Panc1 (cell line): ENCODE data around the gene RNF214. TPM values are rescaled to one million over a fixed set of nuclear protein-coding genes. Genes with fewer than 3 reads are reported as not detected.

Experiments
- ATAC-seq: fragments of 200-7000 bp; cut with Tn5 transposase; 2 replicates; pipeline ENCODE4 v1.9.1; 2020; ENCODE audit warnings: mild to moderate bottlenecking, moderate library complexity
- BruUV-seq: library from RNA; stranded (reverse); fragments of 400-500 nt; replicated peaks from 2 replicates; lab custom pipeline; 2021; lab: Mats Ljungman, UMichigan
- CTCF ChIA-PET: fragments of 300-600 bp; sonication (Branson Sonifier 250); formaldehyde crosslinking; loops from one replicate; lab custom pipeline; 2022; ENCODE audit warnings: antibody characterized with exemption; lab: Charles Lee
- POLR2A ChIA-PET: fragments of 300-600 bp; sonication (Branson Sonifier 250); formaldehyde crosslinking; loops from one replicate; lab custom pipeline; 2022; ENCODE audit warnings: antibody characterized with exemption; lab: Charles Lee
- DNase-seq: peaks from one replicate; pipeline ENCODE4 v3.0.0-alpha.2; 2010; ENCODE audit warnings: low read depth, low spot score
- H3K27ac ChIP-seq: 2 replicates; pipeline ENCODE4 v1.5.1; 2011; ENCODE audit warnings: mild to moderate bottlenecking, low read length, inconsistent platforms
- H3K27me3 ChIP-seq: fragments of 200-500 bp; sonication (Bioruptor generic); 2 replicates; pipeline ENCODE4 v1.6.0; 2014; ENCODE audit warnings: low read length, inconsistent platforms; ENCODE audit not compliant: control insufficient read depth, insufficient read depth
- H3K36me3 ChIP-seq: fragments of 200-500 bp; sonication (Bioruptor generic); 2 replicates; pipeline ENCODE4 v1.5.1; 2014; ENCODE audit warnings: inconsistent platforms, mild to moderate bottlenecking, low read length, moderate library complexity; ENCODE audit not compliant: control insufficient read depth, insufficient read depth
- H3K4me1 ChIP-seq: 2 replicates; pipeline ENCODE4 v1.5.1; 2011; ENCODE audit warnings: inconsistent platforms, mild to moderate bottlenecking, low read length, moderate library complexity; ENCODE audit not compliant: control insufficient read depth, insufficient read depth
- H3K4me3 ChIP-seq, 2 experiments: 2 replicates each; pipeline ENCODE4 v1.5.1; 2011 to 2012; ENCODE audit warnings: low read depth in 2 of 2, low read length in 2 of 2, mild to moderate bottlenecking in 2 of 2, inconsistent platforms in 1 of 2, moderate library complexity in 1 of 2
- H3K9me3 ChIP-seq: fragments of 200-500 bp; sonication (Bioruptor generic); 2 replicates; pipeline ENCODE4 v1.5.1; 2014; ENCODE audit warnings: low read depth, mild to moderate bottlenecking, inconsistent platforms, low read length, moderate library complexity; ENCODE audit not compliant: control insufficient read depth, insufficient read depth
- CTCF ChIP-seq: fragments of 450-650 bp; IDR thresholded peaks from 2 replicates; pipeline ENCODE4 v1.5.1; 2017; ENCODE audit warnings: mild to moderate bottlenecking
- POLR2AphosphoS5 ChIP-seq: IDR thresholded peaks from 2 replicates; pipeline ENCODE4 v1.6.1; 2012; ENCODE audit warnings: mild to moderate bottlenecking, low read depth, low read length, moderate library complexity
- SIN3A ChIP-seq: IDR thresholded peaks from 2 replicates; pipeline ENCODE4 v1.6.1; 2012; ENCODE audit warnings: low read depth, mild to moderate bottlenecking, low read length, moderate library complexity, borderline replicate concordance; ENCODE audit not compliant: insufficient read depth
- TCF7L2 ChIP-seq: IDR thresholded peaks from 2 replicates; pipeline ENCODE4 v1.6.1; 2011; ENCODE audit warnings: mild to moderate bottlenecking, low read depth, low read length, inconsistent platforms
- in situ Hi-C: cut with HindIII; loops from 2 replicates; pipeline ENCODE4 v1.10.0; 2016; ENCODE audit warnings: low sequenced_read_pairs, low pct_unique_long_range_greater_than_20kb
- intact Hi-C: fragments of 100-400 bp; cut with micrococcal nuclease; formaldehyde crosslinking; loops from one replicate; pipeline ENCODE4 v1.10.0; 2022; ENCODE audit not compliant: unreplicated experiment
- total RNA-seq: library from RNA; stranded (reverse); gene quantifications from one replicate; pipeline ENCODE4 v1.2.1, GENCODE V29; 2021; ENCODE audit not compliant: unreplicated experiment
- TF ChIP-seq, protein P1 (sequence below), 2 experiments: IDR thresholded peaks; 2 replicates each; pipeline ENCODE4 v1.6.1; 2011 to 2012; ENCODE audit warnings: low read depth in 2 of 2, control low read depth in 1 of 2, low read length in 1 of 2, mild to moderate bottlenecking in 1 of 2, moderate library complexity in 1 of 2; ENCODE audit not compliant: insufficient read depth in 1 of 2

RNF214 gene
- total RNA-seq, 1 experiment from 2014 or later, result 39.7 TPM

DNA sequence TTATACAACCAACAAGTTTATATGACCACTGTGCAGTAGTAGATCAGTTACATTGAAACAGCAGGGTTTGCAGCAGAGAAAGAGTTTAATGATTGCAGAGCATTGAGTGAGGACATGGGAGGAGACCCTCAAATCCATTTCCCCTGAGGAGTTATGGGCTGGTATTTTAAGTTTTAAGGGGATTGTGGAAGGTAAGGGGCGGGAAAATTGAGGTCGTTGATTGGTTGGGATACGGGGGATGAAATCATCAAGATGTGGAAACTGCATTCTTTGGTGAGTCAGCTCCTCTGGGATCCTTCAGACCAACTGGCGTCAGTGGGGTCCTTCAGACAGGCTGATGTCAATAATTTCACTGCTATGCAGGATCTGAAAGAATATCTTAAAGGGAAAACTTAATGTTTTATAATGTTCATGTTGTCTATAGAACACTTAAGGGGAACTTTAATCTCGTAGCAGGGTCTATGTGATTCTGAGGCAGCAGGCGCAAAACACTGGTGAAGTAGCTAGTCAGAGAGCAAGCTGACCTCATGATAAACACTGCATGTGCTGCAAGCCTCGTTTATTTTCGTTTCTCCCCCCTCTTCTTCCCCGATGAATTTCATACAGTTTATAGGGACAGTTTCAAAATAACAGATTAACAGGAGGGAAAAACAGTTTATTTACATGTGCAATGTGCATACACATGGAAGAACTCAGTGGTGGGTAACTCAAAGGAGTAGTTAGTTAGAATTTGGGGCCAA, 41.2 kb downstream of the RNF214 start:
- no peaks in the 10 kb centered on the region for H3K27me3 ChIP-seq
- no peak overlapping the region for H3K27ac ChIP-seq
- intact Hi-C loops (no loop called here), in situ Hi-C loops (no loop called here)
- no peak for DNase-seq
- BruUV-seq, result no TSS peak
- H3K4me1 ChIP-seq, result no peaks in the 10 kb centered on the region
- 0 out of 2 replicates have a peak, but pooled peaks have one; percentile 27 for ATAC-seq
- ChIA-PET POLR2A (interaction anchor here (0.6 kb wide), 1 partner anchor 101 kb away, joined by 3 read pairs; no protein-coding TSS in a partner anchor), CTCF (no interaction called here)
- H3K4me3 ChIP-seq, result no peak overlapping the region
- no peaks in the 10 kb centered on the region for H3K9me3 ChIP-seq
- no peaks in the 10 kb centered on the region for H3K36me3 ChIP-seq
- TF ChIP-seq TCF7L2 (no peak), POLR2AphosphoS5 (no peak), CTCF (no peak), SIN3A (no peak)
- TF ChIP-seq, protein P1, sequence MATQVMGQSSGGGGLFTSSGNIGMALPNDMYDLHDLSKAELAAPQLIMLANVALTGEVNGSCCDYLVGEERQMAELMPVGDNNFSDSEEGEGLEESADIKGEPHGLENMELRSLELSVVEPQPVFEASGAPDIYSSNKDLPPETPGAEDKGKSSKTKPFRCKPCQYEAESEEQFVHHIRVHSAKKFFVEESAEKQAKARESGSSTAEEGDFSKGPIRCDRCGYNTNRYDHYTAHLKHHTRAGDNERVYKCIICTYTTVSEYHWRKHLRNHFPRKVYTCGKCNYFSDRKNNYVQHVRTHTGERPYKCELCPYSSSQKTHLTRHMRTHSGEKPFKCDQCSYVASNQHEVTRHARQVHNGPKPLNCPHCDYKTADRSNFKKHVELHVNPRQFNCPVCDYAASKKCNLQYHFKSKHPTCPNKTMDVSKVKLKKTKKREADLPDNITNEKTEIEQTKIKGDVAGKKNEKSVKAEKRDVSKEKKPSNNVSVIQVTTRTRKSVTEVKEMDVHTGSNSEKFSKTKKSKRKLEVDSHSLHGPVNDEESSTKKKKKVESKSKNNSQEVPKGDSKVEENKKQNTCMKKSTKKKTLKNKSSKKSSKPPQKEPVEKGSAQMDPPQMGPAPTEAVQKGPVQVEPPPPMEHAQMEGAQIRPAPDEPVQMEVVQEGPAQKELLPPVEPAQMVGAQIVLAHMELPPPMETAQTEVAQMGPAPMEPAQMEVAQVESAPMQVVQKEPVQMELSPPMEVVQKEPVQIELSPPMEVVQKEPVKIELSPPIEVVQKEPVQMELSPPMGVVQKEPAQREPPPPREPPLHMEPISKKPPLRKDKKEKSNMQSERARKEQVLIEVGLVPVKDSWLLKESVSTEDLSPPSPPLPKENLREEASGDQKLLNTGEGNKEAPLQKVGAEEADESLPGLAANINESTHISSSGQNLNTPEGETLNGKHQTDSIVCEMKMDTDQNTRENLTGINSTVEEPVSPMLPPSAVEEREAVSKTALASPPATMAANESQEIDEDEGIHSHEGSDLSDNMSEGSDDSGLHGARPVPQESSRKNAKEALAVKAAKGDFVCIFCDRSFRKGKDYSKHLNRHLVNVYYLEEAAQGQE (IDR thresholded peaks at IDR 0.05; ENCODE audit: insufficient read depth in 1 of 2, low read depth in 2 of 2, low read length in 1 of 2), result no peak

GRCh38 chr11:117278347-117278746, 45.9 kb downstream of the RNF214 start:
- BruUV-seq, result no TSS peak
- in situ Hi-C loops, result no loop called here
- no peak for ATAC-seq

More at GRCh38 chr11:117278347-117278746, 45.9 kb downstream of the RNF214 start:
- POLR2A ChIA-PET, result no interaction called here
- CTCF ChIA-PET, result no interaction called here
- Histone ChIP-seq H3K9me3 (no peaks in the 10 kb centered on the region), H3K27ac (no peak overlapping the region), H3K4me3 (no peak overlapping the region), H3K4me1 (no peaks in the 10 kb centered on the region), H3K27me3 (no peaks in the 10 kb centered on the region), H3K36me3 (no peaks in the 10 kb centered on the region; the same call in 1 of the 2 replicates)
- DNase-seq, result no peak
- TF ChIP-seq TCF7L2, result no peak
- no peak for TF ChIP-seq POLR2AphosphoS5
- TF ChIP-seq CTCF, result no peak
- TF ChIP-seq SIN3A, result no peak
- TF ChIP-seq, protein P1 (IDR thresholded peaks at IDR 0.05; ENCODE audit: insufficient read depth in 1 of 2, low read depth in 2 of 2, low read length in 1 of 2), result no peak
- intact Hi-C loops, result no loop called here
